OCI-LY1 (cell line): ENCODE measurements around the gene ALDOB.
A peak's percentile ranks its signal among the peaks of the same experiment; 100 is the strongest.

Experiments used
- H2AFZ ChIP-seq: fragments of 200-600 bp; sonication (generic), shearing (Covaris generic); 2 replicates; pipeline ENCODE4 v1.6.0; 2014; ENCODE audit warnings: antibody characterized with exemption, mild to moderate bottlenecking, low read length
- H3F3A ChIP-seq: fragments of 200-600 bp; sonication (generic), shearing (Covaris generic); 2 replicates; pipeline ENCODE4 v1.6.0; 2014; ENCODE audit warnings: mild to moderate bottlenecking, antibody characterized with exemption, low read length, moderate library complexity; ENCODE audit not compliant: insufficient read depth
- H3K27ac ChIP-seq: fragments of 200-600 bp; sonication (generic); 2 replicates; pipeline ENCODE4 v1.5.1; 2014; ENCODE audit warnings: low read length, mixed run types, mild to moderate bottlenecking, low read depth; ENCODE audit not compliant: poor library complexity, severe bottlenecking
- H3K27me3 ChIP-seq: fragments of 200-600 bp; sonication (generic); 2 replicates; pipeline ENCODE4 v1.6.0; 2014; ENCODE audit warnings: antibody characterized with exemption, mild to moderate bottlenecking, low read length, moderate library complexity; ENCODE audit not compliant: insufficient read depth
- H3K36me3 ChIP-seq: fragments of 200-600 bp; sonication (generic); 2 replicates; pipeline ENCODE4 v1.6.1; 2014; ENCODE audit warnings: mild to moderate bottlenecking, antibody characterized with exemption, low read length, moderate library complexity, mixed read lengths; ENCODE audit not compliant: insufficient read depth
- H3K4me1 ChIP-seq: fragments of 200-600 bp; sonication (generic); 2 replicates; pipeline ENCODE4 v1.5.1; 2014; ENCODE audit warnings: mild to moderate bottlenecking, low read length, moderate library complexity; ENCODE audit not compliant: insufficient read depth, severe bottlenecking
- H3K4me2 ChIP-seq: fragments of 200-600 bp; sonication (generic), shearing (Covaris generic); 2 replicates; pipeline ENCODE4 v1.6.1; 2014; ENCODE audit warnings: low read length
- H3K4me3 ChIP-seq: fragments of 200-600 bp; sonication (generic); 2 replicates; pipeline ENCODE4 v1.5.1; 2014; ENCODE audit warnings: low read length, low read depth, mild to moderate bottlenecking, mixed read lengths; ENCODE audit not compliant: poor library complexity, severe bottlenecking
- H3K79me2 ChIP-seq: fragments of 200-600 bp; shearing (Covaris generic); 2 replicates; pipeline ENCODE4 v1.6.1; 2016; ENCODE audit warnings: mixed run types, low read length, mixed read lengths; ENCODE audit not compliant: insufficient read depth
- H3K9ac ChIP-seq: fragments of 200-600 bp; sonication (generic), shearing (Covaris generic); 2 replicates; pipeline ENCODE4 v1.6.1; 2014; ENCODE audit warnings: mild to moderate bottlenecking, low read length, mixed read lengths
- H3K9me2 ChIP-seq: fragments of 200-600 bp; sonication (generic), shearing (Covaris generic); 2 replicates; pipeline ENCODE4 v1.6.1; 2014; ENCODE audit warnings: low read depth, mild to moderate bottlenecking, low read length, mixed read lengths
- H3K9me3 ChIP-seq: fragments of 200-600 bp; shearing (Covaris generic); 2 replicates; pipeline ENCODE4 v1.6.1; 2014; ENCODE audit warnings: low read length, mixed read lengths
- H4K20me1 ChIP-seq: fragments of 200-600 bp; sonication (generic), shearing (Covaris generic); 2 replicates; pipeline ENCODE4 v1.6.0; 2016; ENCODE audit warnings: mild to moderate bottlenecking, low read length; ENCODE audit not compliant: insufficient read depth
- CTCF ChIP-seq: fragments of 200-600 bp; sonication (generic), shearing (Covaris generic); IDR thresholded peaks from 2 replicates; pipeline ENCODE4 v1.5.1; 2017; ENCODE audit warnings: mild to moderate bottlenecking, antibody characterized with exemption, low read length, moderate library complexity, mixed read lengths
- EZH2 ChIP-seq: fragments of 200-600 bp; sonication (generic), shearing (Covaris generic); IDR thresholded peaks from 2 replicates; pipeline ENCODE4 v1.8.0; 2017; ENCODE audit warnings: borderline replicate concordance, mixed run types, mild to moderate bottlenecking, antibody characterized with exemption, low read length, moderate library complexity, mixed read lengths

Gene ALDOB

GRCh38 chr9:101466863-101467262 lies 31.3 kb upstream of the ALDOB start:
- no peaks in the 10 kb centered on the region for H4K20me1 ChIP-seq
- no peaks in the 10 kb centered on the region for H3K4me1 ChIP-seq
- TF ChIP-seq EZH2, result no peak
- TF ChIP-seq CTCF, result no peak
- no peaks in the 10 kb centered on the region for H3F3A ChIP-seq
- H3K36me3 ChIP-seq, result no peaks in the 10 kb centered on the region
- H3K9me3 ChIP-seq, result no peaks in the 10 kb centered on the region
- no peak overlapping the region for H2AFZ ChIP-seq
- no peak overlapping the region for H3K9ac ChIP-seq
- no peaks in the 10 kb centered on the region for H3K79me2 ChIP-seq
- no peaks in the 10 kb centered on the region for H3K9me2 ChIP-seq
- no peaks in the 10 kb centered on the region for H3K27me3 ChIP-seq
- no peak overlapping the region for H3K27ac ChIP-seq
- H3K4me3 ChIP-seq, result no peak overlapping the region
- H3K4me2 ChIP-seq, result no peak overlapping the region

DNA sequence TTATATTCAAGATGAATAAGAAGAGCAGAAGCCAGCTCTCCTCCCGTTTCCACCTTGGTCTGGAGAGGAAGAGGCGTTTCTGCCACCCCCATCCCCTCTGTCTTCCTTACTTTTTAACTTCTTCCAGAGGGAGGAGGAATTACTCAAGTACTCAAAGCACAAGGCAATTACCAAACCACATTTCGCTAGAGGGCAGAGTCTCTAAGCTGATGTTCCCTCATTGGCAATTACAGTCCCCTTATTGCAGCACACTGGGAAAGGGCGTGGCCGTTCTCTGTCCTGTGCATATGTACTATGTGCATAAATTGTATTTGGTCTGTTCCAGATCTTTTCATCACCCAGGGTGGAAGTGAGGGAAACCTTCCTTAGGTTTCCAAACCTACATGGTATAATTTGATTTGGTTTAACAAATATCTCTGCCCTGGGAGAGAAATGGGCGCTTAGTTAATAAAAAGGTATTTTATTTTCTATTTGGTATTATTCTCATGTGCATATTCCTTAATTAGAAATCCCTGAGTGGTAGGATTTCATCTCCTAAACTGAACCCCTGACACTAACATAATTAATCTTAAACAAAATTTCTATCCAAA lies 29.8 kb upstream of the ALDOB start:
- Histone ChIP-seq H3K36me3 (no peaks in the 10 kb centered on the region), H3K27ac (no peak overlapping the region), H4K20me1 (no peaks in the 10 kb centered on the region), H3K79me2 (no peaks in the 10 kb centered on the region), H3K9ac (no peak overlapping the region), H3K4me2 (no peak overlapping the region), H3K4me3 (no peak overlapping the region), H3K9me3 (no peaks in the 10 kb centered on the region), H2AFZ (no peak overlapping the region), H3F3A (no peaks in the 10 kb centered on the region), H3K9me2 (no peaks in the 10 kb centered on the region), H3K27me3 (no peaks in the 10 kb centered on the region), H3K4me1 (no peaks in the 10 kb centered on the region)
- TF ChIP-seq EZH2, result no peak
- peak; percentile 45; the same call in 1 of the 2 replicates for TF ChIP-seq CTCF

DNA sequence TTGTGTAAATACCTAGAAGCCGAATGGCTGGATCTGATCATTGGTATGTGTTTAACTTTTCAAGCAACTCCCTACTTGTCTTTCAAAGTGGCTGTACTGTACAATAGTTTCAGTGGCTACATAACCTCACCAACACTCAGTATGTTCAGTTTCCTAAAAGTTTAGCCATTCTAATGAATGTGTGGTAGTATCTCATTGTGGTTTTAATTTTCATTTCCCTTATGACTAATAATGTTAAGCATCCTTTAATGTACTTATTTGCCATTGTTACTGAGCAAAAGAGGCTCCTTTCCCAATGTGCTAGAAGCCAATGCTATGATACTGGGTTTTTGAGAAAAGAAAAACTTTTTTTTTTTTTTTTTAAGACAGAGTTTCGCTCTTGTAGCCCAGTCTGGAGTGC lies 27.8 kb upstream of the ALDOB start:
- Histone ChIP-seq H3K36me3 (no peaks in the 10 kb centered on the region), H3F3A (no peaks in the 10 kb centered on the region), H3K4me1 (no peaks in the 10 kb centered on the region), H4K20me1 (no peaks in the 10 kb centered on the region), H3K9me2 (no peaks in the 10 kb centered on the region), H3K4me3 (no peak overlapping the region), H3K4me2 (no peak overlapping the region), H3K9ac (no peak overlapping the region), H2AFZ (no peak overlapping the region), H3K79me2 (no peaks in the 10 kb centered on the region), H3K27ac (no peak overlapping the region), H3K27me3 (no peaks in the 10 kb centered on the region), H3K9me3 (no peaks in the 10 kb centered on the region)
- TF ChIP-seq EZH2 (no peak), CTCF (no peak)
